GM19099 (cell line): ENCODE results near the gene EXD3.
A peak's percentile ranks its signal among the peaks of the same experiment; 100 is the strongest.

Experiments used
- POLR2A ChIP-seq: IDR thresholded peaks from 3 replicates; pipeline ENCODE4 v1.6.1; 2011; ENCODE audit warnings: low read depth; ENCODE audit not compliant: insufficient read length; ENCODE audit errors: extremely low read depth

The EXD3 gene

GRCh38 chr9:137305060-137305797 is 117.7 kb downstream of the EXD3 start:
- TF ChIP-seq POLR2A: no peak

GRCh38 chr9:137304383-137305059 is 118.4 kb downstream of the EXD3 start:
- no peak for TF ChIP-seq POLR2A

GRCh38 chr9:137303893-137304382 is 119.0 kb downstream of the EXD3 start:
- TF ChIP-seq POLR2A: no peak

- no peak for TF ChIP-seq POLR2A
Observed at GRCh38 chr9:137303151-137303892, 119.6 kb downstream of the EXD3 start.

- TF ChIP-seq POLR2A: no peak
Observed at GRCh38 chr9:137302449-137303150, 120.4 kb downstream of the EXD3 start.

DNA sequence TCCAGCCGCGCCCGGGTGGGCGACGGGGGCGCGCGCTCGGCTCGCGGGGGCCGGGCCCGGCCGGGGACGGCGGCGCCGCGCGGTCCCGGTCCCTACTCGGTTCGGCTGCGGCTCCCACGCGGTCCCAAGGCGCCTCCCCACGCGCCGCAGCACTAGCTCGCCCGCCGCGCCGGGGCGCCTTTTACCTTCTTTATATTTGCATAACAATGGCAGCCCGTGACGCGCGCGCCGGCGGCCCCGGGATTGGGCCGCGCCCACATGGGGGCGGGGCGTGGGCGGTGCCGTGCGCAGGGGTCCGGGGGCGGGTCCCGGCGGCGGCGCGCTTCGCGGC is 120.9 kb downstream of the EXD3 start, which contains the start of gene NRARP:
NRARP (minus strand) TSS at position 154 of the 331 bp plus-strand sequence. CDS start 343 bp downstream, outside the sequence.
- TF ChIP-seq POLR2A: peak; percentile 85

DNA sequence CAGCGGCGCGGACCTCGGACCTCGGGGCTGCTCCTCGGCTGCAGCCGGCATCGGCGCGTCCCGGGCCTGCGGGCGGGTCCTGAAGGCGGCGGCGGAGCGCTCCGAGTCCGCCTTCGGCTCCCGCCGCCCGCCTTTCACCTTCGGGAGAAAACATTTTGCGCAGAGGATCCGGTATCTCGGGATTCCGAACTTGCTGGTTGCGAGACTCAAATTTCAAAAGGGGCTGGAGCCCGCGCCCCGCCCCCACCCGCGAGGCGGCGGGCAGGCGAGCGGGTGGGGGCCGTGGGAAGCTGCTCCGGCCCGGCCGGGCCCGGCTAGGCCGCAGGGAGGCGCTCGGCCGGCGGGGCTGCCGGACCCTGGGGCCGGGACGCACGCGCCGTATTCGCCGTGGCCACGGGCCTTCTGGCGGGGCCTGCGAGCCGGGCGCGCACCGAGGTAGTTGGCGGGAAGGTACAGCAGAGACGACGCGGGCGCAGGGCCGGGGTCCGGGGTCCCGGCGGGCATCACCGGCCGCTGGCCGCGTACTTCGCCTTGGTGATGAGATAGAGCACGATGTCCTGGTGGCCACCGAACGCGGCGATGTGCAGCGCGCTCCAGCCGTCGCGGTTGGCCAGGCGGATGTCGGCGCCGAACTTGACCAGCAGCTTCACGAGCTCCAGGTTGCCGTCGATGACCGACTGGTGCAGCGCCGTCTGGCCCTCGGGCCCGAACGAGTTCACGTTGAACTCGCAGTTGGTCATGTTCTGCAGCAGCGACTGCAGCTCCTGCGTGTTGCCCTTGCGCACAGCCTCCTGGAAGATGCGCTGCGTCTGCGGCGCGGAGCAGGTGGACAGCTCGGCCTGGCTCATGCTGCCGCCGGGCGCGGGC is 121.6 kb downstream of the EXD3 start:
- TF ChIP-seq POLR2A: no peak

DNA sequence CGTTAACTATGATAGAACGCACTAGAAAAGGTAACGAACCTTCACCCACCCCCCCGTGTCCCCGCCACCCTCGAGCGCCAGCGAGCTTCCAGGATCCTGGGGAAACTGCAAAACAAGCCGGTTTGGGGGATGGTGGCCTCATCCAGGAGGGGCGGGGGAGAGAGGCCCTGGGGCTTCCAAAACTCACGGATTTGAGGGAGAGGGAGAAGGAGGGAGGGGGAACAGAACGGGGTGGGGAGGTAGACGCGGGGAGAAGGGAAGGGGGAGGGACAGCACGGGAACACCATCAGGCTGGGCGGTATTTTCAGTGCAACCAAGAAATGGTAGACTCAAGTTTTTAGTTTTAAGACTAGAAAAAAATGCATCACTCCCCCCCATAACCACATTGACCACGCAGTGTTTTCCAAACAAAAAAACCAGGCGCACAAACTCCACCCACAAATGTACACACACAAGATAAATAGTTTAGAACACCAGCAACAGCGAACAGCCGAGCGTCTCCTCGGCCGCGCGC is 122.3 kb downstream of the EXD3 start:
- TF ChIP-seq POLR2A: no peak

DNA sequence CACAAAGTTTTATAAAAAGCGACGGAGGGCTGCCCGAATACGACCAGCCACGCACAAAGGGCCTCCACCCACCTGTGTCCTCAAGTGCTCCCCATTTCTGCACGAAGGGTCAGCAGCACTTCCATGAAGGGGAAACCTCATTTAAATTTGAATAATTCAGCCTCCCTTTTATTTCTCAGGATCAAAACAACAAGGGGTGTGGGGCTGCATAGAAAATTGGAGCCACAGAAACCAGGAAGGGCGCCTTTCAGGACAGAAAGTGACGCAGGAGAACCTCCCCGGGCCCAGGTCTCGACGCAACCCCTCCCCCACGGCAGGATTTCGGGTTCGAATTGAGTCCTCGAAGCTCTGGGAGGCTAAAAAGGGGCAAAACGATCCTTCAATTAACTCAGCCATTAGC is 123.0 kb downstream of the EXD3 start:
- TF ChIP-seq POLR2A: no peak

DNA sequence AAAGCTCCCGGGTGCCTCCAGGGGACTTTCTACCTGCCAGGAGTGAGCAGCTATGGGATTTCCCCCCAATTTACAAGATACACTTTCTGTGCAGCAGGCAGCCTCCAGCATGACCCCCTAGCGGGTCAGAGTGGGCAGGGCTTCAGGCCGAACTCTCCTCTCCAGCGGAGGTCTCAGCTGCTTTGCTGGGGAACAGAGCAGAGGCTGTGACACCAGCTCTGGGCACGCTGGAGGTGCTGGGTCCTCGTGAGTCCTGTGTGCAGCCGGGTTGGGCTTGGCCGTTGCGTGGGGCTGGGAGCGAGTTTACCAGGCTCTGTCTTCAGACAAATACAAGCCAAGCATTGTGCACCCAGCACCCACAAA is 123.8 kb downstream of the EXD3 start:
- no peak for TF ChIP-seq POLR2A

DNA sequence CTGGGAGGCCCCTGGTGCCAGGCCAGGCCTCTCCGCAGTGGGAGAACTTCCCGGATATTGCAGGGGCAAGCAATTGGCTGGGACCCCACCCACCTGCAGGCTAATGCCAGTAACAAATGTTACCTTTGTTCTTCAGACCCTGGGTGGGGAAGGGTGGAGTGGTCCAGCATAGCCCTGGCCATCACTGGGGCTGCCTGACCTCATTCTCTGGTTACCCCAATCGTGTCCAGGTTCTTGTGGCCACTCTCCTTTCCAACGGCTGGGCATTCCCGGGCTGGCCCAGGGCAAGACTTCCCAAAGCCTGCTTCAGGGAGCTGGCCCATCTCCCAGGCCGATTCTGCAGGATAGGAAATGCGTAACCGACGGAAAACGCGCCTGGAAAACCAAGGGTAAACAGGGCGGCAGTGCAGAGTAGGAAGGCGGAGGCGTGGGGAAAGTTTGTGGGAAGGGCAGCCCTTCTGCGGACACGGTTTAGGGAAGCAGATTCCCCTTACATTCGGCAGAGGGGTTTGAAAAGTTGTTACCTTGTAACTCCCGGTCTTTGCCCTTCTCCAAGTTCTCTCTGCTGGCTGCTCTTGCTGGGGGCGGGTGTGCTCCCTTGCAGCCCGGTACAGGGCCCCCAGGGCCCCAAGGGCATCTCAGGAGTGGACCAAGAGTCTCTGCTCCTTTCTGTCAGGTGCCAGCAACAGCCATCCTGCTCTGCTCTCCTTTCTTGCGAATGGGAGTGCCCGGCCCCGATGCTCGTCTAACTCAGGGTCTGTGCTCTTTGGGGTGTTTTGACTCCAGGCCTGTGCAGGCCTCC is 124.4 kb downstream of the EXD3 start:
- no peak for TF ChIP-seq POLR2A

GRCh38 chr9:137297966-137298365 is 125.0 kb downstream of the EXD3 start:
- TF ChIP-seq POLR2A: no peak
